Progenitor cell of endocrine pancreas (in vitro differentiated cells): ENCODE data around the gene EFHC2. TPM values are rescaled to one million over a fixed set of nuclear protein-coding genes. Genes with fewer than 3 reads are reported as not detected.

ENCODE experiments used
- DNase-seq: peaks from one replicate; pipeline ENCODE4 v3.0.0; 2021; ENCODE audit warnings: low spot score; ENCODE audit not compliant: unreplicated experiment
- H3K27ac Mint-ChIP-seq: 2 replicates; pipeline ENCODE4 v1.8.0; 2021; ENCODE audit warnings: mild to moderate bottlenecking, moderate library complexity, mixed read lengths
- H3K27me3 Mint-ChIP-seq: 2 replicates; pipeline ENCODE4 v1.8.0; 2021; ENCODE audit warnings: mixed read lengths
- H3K36me3 Mint-ChIP-seq: 2 replicates; pipeline ENCODE4 v1.8.0; 2022; ENCODE audit warnings: mixed read lengths; ENCODE audit not compliant: insufficient read depth
- H3K4me1 Mint-ChIP-seq: 2 replicates; pipeline ENCODE4 v1.8.0; 2021; ENCODE audit warnings: low read depth, mixed read lengths
- H3K4me3 Mint-ChIP-seq: 2 replicates; pipeline ENCODE4 v1.8.0; 2021; ENCODE audit warnings: low read depth, mild to moderate bottlenecking, moderate library complexity, mixed read lengths
- H3K9me3 Mint-ChIP-seq: 2 replicates; pipeline ENCODE4 v1.8.0; 2021; ENCODE audit warnings: low read depth, mixed read lengths
- total RNA-seq: library from RNA; stranded (reverse); gene quantifications from 2 replicates; pipeline ENCODE4 v1.2.1, GENCODE V29; 2021
- TF ChIP-seq, protein P1 (sequence below): fragments of 200-600 bp; sonication (generic); IDR thresholded peaks from one replicate; pipeline ENCODE4 v1.5.0; 2021; ENCODE audit warnings: antibody characterized with exemption, mild to moderate bottlenecking; ENCODE audit not compliant: unreplicated experiment

EFHC2 gene
- total RNA-seq, 1 donor from 2014 or later = 1.8 TPM

DNA sequence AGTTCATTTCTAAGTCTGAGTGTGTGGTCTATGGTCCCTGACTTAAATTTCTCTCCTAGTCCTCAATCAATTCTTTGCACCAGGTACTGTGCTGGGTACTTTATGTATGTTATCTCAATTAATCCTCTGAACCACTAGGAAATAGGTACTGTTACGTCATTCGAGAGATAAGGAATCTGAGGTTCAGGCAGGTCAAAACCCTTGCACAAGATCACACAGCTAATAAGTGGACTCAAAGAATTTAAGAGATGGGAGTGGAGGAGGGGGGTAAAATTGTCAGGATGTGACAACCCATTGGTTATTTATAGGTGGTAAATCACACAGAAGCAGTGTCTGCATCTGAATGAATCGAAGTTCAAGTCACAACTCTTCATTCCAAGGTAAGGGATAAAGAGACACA lies 169.4 kb downstream of the EFHC2 start:
- no peak overlapping the region for H3K4me3 Mint-ChIP-seq

DNA sequence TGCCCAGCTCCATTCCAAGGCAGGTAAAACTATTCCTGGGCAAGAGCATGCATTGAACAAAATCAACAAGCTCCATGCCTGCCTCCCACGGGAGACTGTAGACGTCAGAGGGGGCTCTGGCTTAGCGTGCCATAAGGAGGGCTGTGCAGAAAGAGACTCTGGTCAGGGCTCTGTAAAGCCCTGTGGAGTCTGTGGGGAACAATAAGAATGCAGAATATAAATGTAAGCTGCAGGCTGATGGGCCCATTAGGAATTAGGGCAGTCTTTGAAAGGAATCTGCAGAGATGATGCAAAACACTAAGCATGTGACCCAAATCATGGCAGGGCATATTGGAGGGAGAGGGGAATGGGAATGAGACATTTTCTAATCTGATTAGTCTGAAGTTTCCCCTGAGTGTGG lies 170.3 kb downstream of the EFHC2 start:
- Mint-ChIP-seq H3K27me3 (no peaks in the 10 kb centered on the region), H3K27ac (no peak overlapping the region), H3K9me3 (peaks cover 23% of the 10 kb centered on the region), H3K4me1 (no peaks in the 10 kb centered on the region), H3K36me3 (no peaks in the 10 kb centered on the region), H3K4me3 (no peak overlapping the region)
- DNase-seq = no peak
- TF ChIP-seq, protein P1, sequence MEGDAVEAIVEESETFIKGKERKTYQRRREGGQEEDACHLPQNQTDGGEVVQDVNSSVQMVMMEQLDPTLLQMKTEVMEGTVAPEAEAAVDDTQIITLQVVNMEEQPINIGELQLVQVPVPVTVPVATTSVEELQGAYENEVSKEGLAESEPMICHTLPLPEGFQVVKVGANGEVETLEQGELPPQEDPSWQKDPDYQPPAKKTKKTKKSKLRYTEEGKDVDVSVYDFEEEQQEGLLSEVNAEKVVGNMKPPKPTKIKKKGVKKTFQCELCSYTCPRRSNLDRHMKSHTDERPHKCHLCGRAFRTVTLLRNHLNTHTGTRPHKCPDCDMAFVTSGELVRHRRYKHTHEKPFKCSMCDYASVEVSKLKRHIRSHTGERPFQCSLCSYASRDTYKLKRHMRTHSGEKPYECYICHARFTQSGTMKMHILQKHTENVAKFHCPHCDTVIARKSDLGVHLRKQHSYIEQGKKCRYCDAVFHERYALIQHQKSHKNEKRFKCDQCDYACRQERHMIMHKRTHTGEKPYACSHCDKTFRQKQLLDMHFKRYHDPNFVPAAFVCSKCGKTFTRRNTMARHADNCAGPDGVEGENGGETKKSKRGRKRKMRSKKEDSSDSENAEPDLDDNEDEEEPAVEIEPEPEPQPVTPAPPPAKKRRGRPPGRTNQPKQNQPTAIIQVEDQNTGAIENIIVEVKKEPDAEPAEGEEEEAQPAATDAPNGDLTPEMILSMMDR = no peak

More for the DNA sequence above, 169.4 kb downstream of the EFHC2 start:
- Mint-ChIP-seq H3K27me3 (no peaks in the 10 kb centered on the region), H3K36me3 (no peaks in the 10 kb centered on the region), H3K9me3 (peaks cover 19% of the 10 kb centered on the region), H3K4me1 (no peaks in the 10 kb centered on the region), H3K27ac (no peak overlapping the region)
- DNase-seq = no peak
- TF ChIP-seq, protein P1 = no peak

DNA sequence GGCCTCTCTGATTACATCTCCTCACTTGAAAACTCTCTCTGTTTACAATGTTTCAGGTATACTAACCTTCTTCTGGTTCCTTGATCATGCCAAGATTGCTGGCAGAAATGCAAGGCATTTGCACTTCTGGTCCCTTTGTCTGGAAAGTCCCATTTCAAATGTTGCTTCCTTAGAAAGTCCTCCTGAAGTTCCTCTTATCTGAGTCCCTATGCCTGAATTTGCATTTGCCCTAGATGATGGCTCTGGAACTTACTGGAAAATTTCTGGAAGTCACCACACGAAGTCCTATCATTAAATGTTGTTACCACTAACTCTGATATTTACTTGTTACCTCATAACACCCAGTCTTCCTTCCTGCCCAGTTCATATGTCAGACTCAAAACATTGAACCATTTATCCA lies 176.4 kb downstream of the EFHC2 start:
- H3K36me3 Mint-ChIP-seq = peaks cover 4% of the 10 kb centered on the region
- no peak for DNase-seq
- no peak overlapping the region for H3K4me3 Mint-ChIP-seq
- peaks cover 2% of the 10 kb centered on the region for H3K4me1 Mint-ChIP-seq
- H3K27me3 Mint-ChIP-seq = no peaks in the 10 kb centered on the region
- TF ChIP-seq, protein P1 = no peak
- H3K9me3 Mint-ChIP-seq = peaks cover 35% of the 10 kb centered on the region
- H3K27ac Mint-ChIP-seq = no peak overlapping the region

DNA sequence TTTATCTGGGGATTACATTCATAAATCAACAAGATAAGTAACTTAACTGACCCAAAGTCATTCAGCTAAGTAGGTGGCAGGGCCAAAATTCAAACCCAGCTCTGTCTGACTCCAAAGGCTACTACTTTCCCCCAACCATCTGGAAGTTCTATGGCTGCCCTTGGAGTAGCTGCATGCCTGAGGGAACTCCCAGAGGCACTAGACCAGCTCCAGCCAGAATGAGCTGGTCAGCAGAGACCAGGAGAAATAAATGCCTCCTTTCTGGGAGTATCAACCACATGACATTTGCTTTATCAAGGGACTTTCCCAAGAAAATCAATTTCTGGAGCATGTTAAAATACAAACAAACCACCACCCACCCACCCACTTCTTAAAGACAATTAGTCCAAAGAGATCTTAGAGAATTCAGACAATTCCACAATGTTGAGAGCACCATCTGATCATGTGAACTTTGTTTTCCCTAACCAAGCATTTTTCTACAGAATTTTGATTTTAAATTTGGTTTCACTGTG lies 180.5 kb downstream of the EFHC2 start:
- Mint-ChIP-seq H3K9me3 (peaks cover 31% of the 10 kb centered on the region), H3K4me3 (no peak overlapping the region), H3K36me3 (peaks cover 4% of the 10 kb centered on the region), H3K4me1 (peaks cover 2% of the 10 kb centered on the region), H3K27ac (no peak overlapping the region), H3K27me3 (no peaks in the 10 kb centered on the region)
- no peak for DNase-seq
- TF ChIP-seq, protein P1 = no peak

DNA sequence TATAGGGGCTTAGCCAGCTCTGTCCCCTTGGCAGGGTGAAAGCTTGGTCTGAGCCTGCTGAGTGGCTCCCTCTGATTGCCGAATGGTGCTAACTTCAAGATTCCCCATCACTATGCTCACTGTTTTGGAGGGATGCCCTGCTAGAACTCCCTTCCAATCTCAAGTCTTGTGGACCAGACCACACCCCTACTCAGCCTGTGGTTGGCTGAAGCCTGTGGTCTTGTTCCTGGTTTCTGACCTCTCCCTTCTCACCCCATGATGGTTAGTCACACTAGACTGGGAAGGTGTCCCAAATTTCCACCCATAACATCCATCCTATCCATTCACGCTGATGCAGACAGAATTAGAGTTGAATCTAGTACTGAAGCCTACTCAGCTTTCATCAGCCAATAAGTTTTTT lies 185.6 kb downstream of the EFHC2 start:
- TF ChIP-seq, protein P1 = no peak
- peaks cover 33% of the 10 kb centered on the region for H3K9me3 Mint-ChIP-seq
- H3K27me3 Mint-ChIP-seq = no peaks in the 10 kb centered on the region
- H3K27ac Mint-ChIP-seq = no peak overlapping the region
- peaks cover 4% of the 10 kb centered on the region for H3K4me1 Mint-ChIP-seq
- DNase-seq = no peak
- H3K36me3 Mint-ChIP-seq = peaks cover 4% of the 10 kb centered on the region
- H3K4me3 Mint-ChIP-seq = no peak overlapping the region
